Measurements from ENCODE around the gene MAML1.

GRCh38 chr5:179821298-179822058, 88.9 kb downstream of the MAML1 start:
- TF ChIP-seq CTCF (conservative IDR thresholded peaks at IDR 0.05) (no peak), EZH2 (IDR thresholded peaks at IDR 0.05; ENCODE audit: low read depth) (no peak)

Data from PC-9 (cell line).